HG03565 (cell line): ENCODE measurements around the gene ADAMTS17.

Source experiments
- ATAC-seq: cut with Tn5 transposase; IDR thresholded peaks from one replicate; pipeline ENCODE4 v1.9.1; 2021; ENCODE audit warnings: mild to moderate bottlenecking, moderate library complexity; ENCODE audit not compliant: unreplicated experiment

The ADAMTS17 gene

GRCh38 chr15:100037901-100038300 lies 303.9 kb downstream of the ADAMTS17 start:
- no peak for ATAC-seq

GRCh38 chr15:100036015-100036414 lies 305.8 kb downstream of the ADAMTS17 start:
- no peak for ATAC-seq

GRCh38 chr15:100034191-100034590 lies 307.6 kb downstream of the ADAMTS17 start:
- no peak for ATAC-seq

GRCh38 chr15:100033140-100033857 lies 308.5 kb downstream of the ADAMTS17 start:
- ATAC-seq = no peak

- no peak for ATAC-seq
Measured at GRCh38 chr15:100032358-100033085, 309.3 kb downstream of the ADAMTS17 start.

GRCh38 chr15:100031665-100032357 lies 310.0 kb downstream of the ADAMTS17 start:
- no peak for ATAC-seq

GRCh38 chr15:100030586-100031229 lies 311.1 kb downstream of the ADAMTS17 start:
- ATAC-seq = no peak

GRCh38 chr15:100029868-100030479 lies 311.8 kb downstream of the ADAMTS17 start:
- no peak for ATAC-seq

- ATAC-seq = no peak
Measured at GRCh38 chr15:100029045-100029444, 312.7 kb downstream of the ADAMTS17 start.

- ATAC-seq = no peak
Measured at GRCh38 chr15:100026041-100026440, 315.7 kb downstream of the ADAMTS17 start.

- ATAC-seq = no peak
Measured at GRCh38 chr15:100022806-100023205, 319.0 kb downstream of the ADAMTS17 start.

GRCh38 chr15:100022391-100022790 lies 319.4 kb downstream of the ADAMTS17 start:
- no peak for ATAC-seq

GRCh38 chr15:100021653-100022052 lies 320.1 kb downstream of the ADAMTS17 start:
- no peak for ATAC-seq

- no peak for ATAC-seq
Measured at GRCh38 chr15:100020614-100021013, 321.2 kb downstream of the ADAMTS17 start.

GRCh38 chr15:100020189-100020588 lies 321.6 kb downstream of the ADAMTS17 start:
- ATAC-seq = no peak

GRCh38 chr15:100019601-100020000 lies 322.2 kb downstream of the ADAMTS17 start:
- no peak for ATAC-seq

GRCh38 chr15:100018191-100018590 lies 323.6 kb downstream of the ADAMTS17 start:
- no peak for ATAC-seq

- ATAC-seq = no peak
Measured at GRCh38 chr15:100017140-100017539, 324.6 kb downstream of the ADAMTS17 start.

GRCh38 chr15:100016632-100017031 lies 325.1 kb downstream of the ADAMTS17 start:
- ATAC-seq = no peak

- no peak for ATAC-seq
Measured at GRCh38 chr15:100011235-100011634, 330.5 kb downstream of the ADAMTS17 start.

GRCh38 chr15:100009372-100009771 lies 332.4 kb downstream of the ADAMTS17 start:
- ATAC-seq = no peak
